Measurements from ENCODE around the gene ZBTB20. TPM values are rescaled to one million over a fixed set of nuclear protein-coding genes. Genes with fewer than 3 reads are reported as not detected.

ZBTB20 gene
- total and polyA plus RNA-seq, 2 donors (not counting 1 experiment from before 2014, with no cell fraction given): 4.0 to 123 TPM

- Histone ChIP-seq H3K9me3 (ENCODE audit: control extremely low read depth in 1 of 3, control insufficient read depth in 2 of 3, insufficient read depth in 1 of 3, low read length in 2 of 3) (no peaks in the 10 kb centered on the region), H3K27me3 (replicated peaks in 1 of 4; ENCODE audit: control extremely low read depth in 1 of 4, control insufficient read depth in 3 of 4, insufficient read depth in 4 of 4, low read length in 3 of 4) (no peaks in the 10 kb centered on the region), H4K20me1 (ENCODE audit: control insufficient read depth, insufficient read depth, low read length, poor library complexity, severe bottlenecking) (no peaks in the 10 kb centered on the region), H3K27ac (ENCODE audit: low read length in 2 of 2) (peak overlapping the region; percentile 80 to 92), H3K79me2 (ENCODE audit: control insufficient read depth, insufficient read depth, low read length) (peaks cover 29% of the 10 kb centered on the region), H3K4me1 (ENCODE audit: control insufficient read depth in 2 of 2, insufficient read depth in 2 of 2, low read length in 2 of 2) (peaks cover 50% of the 10 kb centered on the region in 2 donors), H2AFZ (ENCODE audit: insufficient read depth, low read depth, low read length, poor library complexity, severe bottlenecking) (no peak overlapping the region), H3K9ac (ENCODE audit: low read length) (peak overlapping the region; percentile 61), H3K4me2 (replicated peaks; ENCODE audit: low read depth, low read length, poor library complexity, severe bottlenecking) (peak overlapping the region; percentile 83), H3K36me3 (replicated peaks in 1 of 2; ENCODE audit: control extremely low read depth in 1 of 2, control insufficient read depth in 1 of 2, extremely low read depth in 1 of 2, insufficient read depth in 2 of 2, low read length in 1 of 2) (no peaks in the 10 kb centered on the region), H3K4me3 (ENCODE audit: control extremely low read depth in 1 of 5, extremely low read depth in 1 of 5, insufficient read depth in 1 of 5, low read depth in 2 of 5, low read length in 4 of 5) (peak overlapping the region in 1 of 5 experiments; percentile 71)
- ChIA-PET POLR2A (interaction anchor here (1.7 kb wide), 1 partner anchor 23 kb away, joined by 4 read pairs; no protein-coding TSS in a partner anchor), CTCF (interaction anchor here (1.0 to 5.8 kb wide), 4 partner anchors 11 to 68 kb away, joined by 4 to 44 read pairs (median 18); no protein-coding TSS in a partner anchor)
- WGBS (ENCODE audit: insufficient coverage): 100% methylated on average over 1 of the region's 1 CpG
- Mint-ChIP-seq H3K27me3 (no peaks in the 10 kb centered on the region), H3K9me3 (ENCODE audit: insufficient read depth) (no peaks in the 10 kb centered on the region), H3K27ac (peak overlapping the region; percentile 92), H3K4me3 (peak overlapping the region; percentile 75), H3K4me1 (peaks cover 43% of the 10 kb centered on the region)
- intact Hi-C loops (cut with micrococcal nuclease): loop anchor here (5.0 kb wide), 3 partner anchors 35 to 1890 kb away; partner anchors contain the start of genes ATG3 and SLC35A5
- DNase-seq (no peak), ATAC-seq (ENCODE audit: low read depth) (no peak)
- TF ChIP-seq CTCF (IDR thresholded peaks at IDR 0.05) (no peak), EZH2 (IDR thresholded peaks at IDR 0.05; ENCODE audit: borderline replicate concordance, insufficient read depth, low read depth, low read length, poor library complexity, severe bottlenecking) (no peak)
Measured at GRCh38 chr3:114452256-114452655, 694.8 kb downstream of the ZBTB20 start.

DNA sequence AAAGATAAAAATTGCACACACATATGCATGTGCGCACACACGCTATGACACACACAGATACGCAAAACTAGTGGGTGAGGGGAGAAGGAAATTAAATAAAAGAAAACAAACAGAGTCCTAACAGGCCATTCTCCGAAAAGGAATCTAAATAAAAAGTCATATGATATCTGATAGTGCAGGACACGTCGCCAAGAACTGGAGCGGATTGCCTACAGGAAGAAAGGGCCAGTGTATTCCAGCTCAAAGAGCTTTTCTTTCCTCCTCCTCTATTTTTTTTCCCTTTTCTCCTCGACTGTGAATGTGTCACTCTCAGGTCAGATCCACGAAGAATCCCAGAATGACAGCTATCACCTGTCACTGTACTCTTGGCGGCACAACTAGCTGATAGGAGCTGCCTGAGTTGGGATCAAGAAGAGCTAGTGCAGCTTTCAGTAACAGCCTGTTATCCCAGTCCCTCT lies 695.5 kb downstream of the ZBTB20 start:
- peaks cover 36% of the 10 kb centered on the region for H3K79me2 ChIP-seq (ENCODE audit: control insufficient read depth, insufficient read depth, low read length)
- ATAC-seq (ENCODE audit: low read depth): peak; percentile 32
- no peaks in the 10 kb centered on the region for H3K9me3 ChIP-seq (ENCODE audit: control extremely low read depth in 1 of 3, control insufficient read depth in 2 of 3, insufficient read depth in 1 of 3, low read length in 2 of 3)
- Mint-ChIP-seq H3K4me1 (peaks cover 48% of the 10 kb centered on the region), H3K27me3 (no peaks in the 10 kb centered on the region), H3K9me3 (ENCODE audit: insufficient read depth) (no peaks in the 10 kb centered on the region), H3K27ac (peak overlapping the region; percentile 92), H3K4me3 (peak overlapping the region; percentile 89)
- H2AFZ ChIP-seq (ENCODE audit: insufficient read depth, low read depth, low read length, poor library complexity, severe bottlenecking): no peak overlapping the region
- peak overlapping the region; percentile 80 to 92 for H3K27ac ChIP-seq (ENCODE audit: low read length in 2 of 2)
- H3K27me3 ChIP-seq (replicated peaks in 1 of 4; ENCODE audit: control extremely low read depth in 1 of 4, control insufficient read depth in 3 of 4, insufficient read depth in 4 of 4, low read length in 3 of 4): no peaks in the 10 kb centered on the region
- CTCF ChIA-PET: interaction anchor here (1.0 to 17.8 kb wide), 9 partner anchors 12 to 299 kb away, joined by 3 to 203 read pairs (median 6); no protein-coding TSS in a partner anchor
- POLR2A ChIA-PET: interaction anchor here (0.6 to 1.7 kb wide), 4 partner anchors 10 to 695 kb away, joined by 3 to 8 read pairs (median 4); partner anchors contain the start of gene ZBTB20
- peak overlapping the region in 4 of 5 experiments; percentile 16 to 71 (median 24) for H3K4me3 ChIP-seq (ENCODE audit: control extremely low read depth in 1 of 5, extremely low read depth in 1 of 5, insufficient read depth in 1 of 5, low read depth in 2 of 5, low read length in 4 of 5)
- DNase-seq: no peak
- 60% methylated on average over 2 of the region's 10 CpGs for WGBS (ENCODE audit: insufficient coverage)
- H3K36me3 ChIP-seq (replicated peaks in 1 of 2; ENCODE audit: control extremely low read depth in 1 of 2, control insufficient read depth in 1 of 2, extremely low read depth in 1 of 2, insufficient read depth in 2 of 2, low read length in 1 of 2): no peaks in the 10 kb centered on the region
- peak overlapping the region; percentile 83 for H3K4me2 ChIP-seq (replicated peaks; ENCODE audit: low read depth, low read length, poor library complexity, severe bottlenecking)
- no peaks in the 10 kb centered on the region for H4K20me1 ChIP-seq (ENCODE audit: control insufficient read depth, insufficient read depth, low read length, poor library complexity, severe bottlenecking)
- intact Hi-C loops (cut with micrococcal nuclease): loop anchor here (1.0 to 5.0 kb wide), 4 partner anchors 23 to 1889 kb away; partner anchors contain the start of genes ATG3 and SLC35A5
- TF ChIP-seq EZH2 (IDR thresholded peaks at IDR 0.05; ENCODE audit: borderline replicate concordance, insufficient read depth, low read depth, low read length, poor library complexity, severe bottlenecking): no peak
- no peak for TF ChIP-seq CTCF (IDR thresholded peaks at IDR 0.05)
- H3K4me1 ChIP-seq (ENCODE audit: control insufficient read depth in 2 of 2, insufficient read depth in 2 of 2, low read length in 2 of 2): peaks cover 44% of the 10 kb centered on the region in 2 donors
- peak overlapping the region; percentile 61 for H3K9ac ChIP-seq (ENCODE audit: low read length)

All from B cell (primary cell).